AG04449 (cell line): Measurements from ENCODE around the gene COX7B.

ENCODE experiments used
- CTCF ChIA-PET: fragments of 350-600 bp; formaldehyde crosslinking; extraction: SDS; loops from one replicate; lab custom pipeline; 2021; ENCODE audit warnings: antibody characterized with exemption; lab: Yijun Ruan, JAX
- POLR2A ChIA-PET: fragments of 400-600, 350-600 bp; formaldehyde crosslinking; extraction: SDS; loops from one replicate; lab custom pipeline; 2020; ENCODE audit warnings: antibody characterized with exemption, inconsistent platforms; lab: Yijun Ruan, JAX
- DNase-seq: peaks from one replicate; pipeline ENCODE4 v3.0.0-alpha.2; 2010; ENCODE audit warnings: low read depth, low spot score
- H3K4me3 ChIP-seq: 2 replicates; pipeline ENCODE4 v1.5.1; 2011; ENCODE audit warnings: low read depth, mild to moderate bottlenecking, control low read depth, low read length
- TF ChIP-seq, protein P1 (sequence below): IDR thresholded peaks from one replicate; pipeline ENCODE4 v1.5.1; 2011; ENCODE audit warnings: mild to moderate bottlenecking, moderate library complexity, low read length, control low read depth, inconsistent platforms; ENCODE audit not compliant: insufficient read depth; ENCODE audit errors: missing control alignments

The COX7B gene

GRCh38 chrX:77953302-77953701, 54.0 kb downstream of the COX7B start:
- no peak for DNase-seq
- TF ChIP-seq, protein P1, sequence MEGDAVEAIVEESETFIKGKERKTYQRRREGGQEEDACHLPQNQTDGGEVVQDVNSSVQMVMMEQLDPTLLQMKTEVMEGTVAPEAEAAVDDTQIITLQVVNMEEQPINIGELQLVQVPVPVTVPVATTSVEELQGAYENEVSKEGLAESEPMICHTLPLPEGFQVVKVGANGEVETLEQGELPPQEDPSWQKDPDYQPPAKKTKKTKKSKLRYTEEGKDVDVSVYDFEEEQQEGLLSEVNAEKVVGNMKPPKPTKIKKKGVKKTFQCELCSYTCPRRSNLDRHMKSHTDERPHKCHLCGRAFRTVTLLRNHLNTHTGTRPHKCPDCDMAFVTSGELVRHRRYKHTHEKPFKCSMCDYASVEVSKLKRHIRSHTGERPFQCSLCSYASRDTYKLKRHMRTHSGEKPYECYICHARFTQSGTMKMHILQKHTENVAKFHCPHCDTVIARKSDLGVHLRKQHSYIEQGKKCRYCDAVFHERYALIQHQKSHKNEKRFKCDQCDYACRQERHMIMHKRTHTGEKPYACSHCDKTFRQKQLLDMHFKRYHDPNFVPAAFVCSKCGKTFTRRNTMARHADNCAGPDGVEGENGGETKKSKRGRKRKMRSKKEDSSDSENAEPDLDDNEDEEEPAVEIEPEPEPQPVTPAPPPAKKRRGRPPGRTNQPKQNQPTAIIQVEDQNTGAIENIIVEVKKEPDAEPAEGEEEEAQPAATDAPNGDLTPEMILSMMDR, result no peak
- ChIA-PET POLR2A (no interaction called here), CTCF (no interaction called here)
- no peak overlapping the region for H3K4me3 ChIP-seq

GRCh38 chrX:77953708-77954107, 54.4 kb downstream of the COX7B start:
- ChIA-PET CTCF (no interaction called here), POLR2A (no interaction called here)
- TF ChIP-seq, protein P1, result no peak
- no peak overlapping the region for H3K4me3 ChIP-seq
- peak; percentile 16 for DNase-seq
